Fibroblast of peridontal ligament (primary cell): ENCODE results near the gene AXIN1.

Experiments
- DNase-seq: peaks from one replicate; pipeline ENCODE4 v3.0.0-alpha.2; 2010; ENCODE audit errors: extremely low read depth

The AXIN1 gene

DNA sequence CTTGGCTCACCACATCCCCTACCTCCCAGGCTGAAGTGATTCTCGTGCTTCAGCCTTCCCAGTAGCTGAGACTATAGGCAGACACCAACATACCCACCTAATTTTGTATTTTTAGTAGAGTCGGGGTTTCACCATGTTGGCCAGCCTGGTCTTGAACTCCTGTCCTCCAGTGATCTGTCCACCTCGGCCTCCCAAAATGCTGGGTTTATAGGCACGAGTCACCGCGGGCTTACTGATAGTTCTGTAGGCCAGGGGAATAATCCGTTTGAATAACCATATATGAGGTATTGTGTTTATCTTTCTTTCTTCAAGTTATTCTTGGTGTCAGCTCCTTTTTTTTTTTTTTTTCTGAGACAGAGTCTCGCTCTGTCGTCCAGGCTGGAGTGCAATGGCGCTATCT is 110.2 kb downstream of the AXIN1 start:
- no peak for DNase-seq

DNA sequence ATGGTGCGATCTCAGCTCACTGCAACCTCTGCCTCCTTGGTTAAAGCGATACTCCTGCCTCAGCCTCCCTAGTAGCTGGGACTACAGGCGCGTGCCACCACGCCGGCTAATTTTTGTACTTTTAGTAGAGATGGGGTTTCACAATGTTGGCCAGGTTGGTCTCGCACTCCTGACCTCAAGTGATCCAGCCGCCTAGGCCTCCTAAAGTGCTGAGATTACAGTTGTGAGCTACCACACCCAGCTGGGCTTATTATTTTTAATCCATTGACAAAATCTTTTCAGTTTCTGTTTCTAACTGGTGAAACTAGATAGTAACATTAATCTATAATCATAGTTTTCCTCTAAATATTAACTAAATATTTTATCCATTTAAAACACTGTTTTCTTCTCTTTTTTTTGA is 112.0 kb downstream of the AXIN1 start:
- DNase-seq, result no peak

DNA sequence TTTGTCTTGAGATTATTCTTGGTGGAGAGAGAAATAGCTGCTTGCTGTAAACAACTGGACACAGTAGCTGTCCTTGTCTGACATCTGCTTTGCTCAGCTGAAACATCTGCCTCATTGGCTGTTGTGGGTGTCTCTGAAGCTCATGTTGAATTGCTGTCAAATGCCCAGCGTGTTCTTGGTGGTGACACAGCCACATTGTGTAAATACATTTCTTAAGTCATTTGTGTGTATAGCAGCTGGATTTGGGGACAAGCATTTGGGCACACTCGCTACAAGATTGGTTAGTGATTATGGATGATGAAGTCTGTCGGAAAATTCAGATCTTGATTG is 112.6 kb downstream of the AXIN1 start:
- DNase-seq, result peak; percentile 5
